SK-N-SH treated with all-trans-retinoic acid at 6 μM for 48 hours (cell line): Measurements from ENCODE around the gene OR2A5.

Experiments used
- ATAC-seq: fragments of 200-7000 bp; cut with Tn5 transposase; 3 replicates; pipeline ENCODE4 v1.9.1; 2020; ENCODE audit warnings: mild to moderate bottlenecking, moderate library complexity
- ARNTL ChIP-seq: fragments of 450-650 bp; formaldehyde crosslinking; IDR thresholded peaks from 2 replicates; pipeline ENCODE4 v1.5.0; 2020; ENCODE audit warnings: low read depth, mild to moderate bottlenecking, moderate library complexity, borderline replicate concordance
- BACH2 ChIP-seq: fragments of 250-450 bp; sonication (Bioruptor Pico); IDR thresholded peaks from 2 replicates; pipeline ENCODE4 v1.9.0; 2021; ENCODE audit warnings: mild to moderate bottlenecking, borderline replicate concordance
- CSDC2 ChIP-seq: fragments of 250-450 bp; sonication (Bioruptor Pico); IDR thresholded peaks from 2 replicates; pipeline ENCODE4 v1.5.0; 2020; ENCODE audit warnings: mild to moderate bottlenecking, moderate library complexity
- ESRRG ChIP-seq: fragments of 250-450 bp; sonication (Bioruptor Pico); IDR thresholded peaks from 2 replicates; pipeline ENCODE4 v1.6.1; 2021; ENCODE audit warnings: mild to moderate bottlenecking
- GLIS3 ChIP-seq: fragments of 250-450 bp; sonication (Bioruptor Pico); IDR thresholded peaks from 2 replicates; pipeline ENCODE4 v1.5.0; 2020; ENCODE audit warnings: mild to moderate bottlenecking, moderate library complexity
- ISL1 ChIP-seq: fragments of 250-450 bp; sonication (Bioruptor Pico); IDR thresholded peaks from 2 replicates; pipeline ENCODE4 v2.1.2; 2022; ENCODE audit warnings: mild to moderate bottlenecking, moderate library complexity
- PPARA ChIP-seq: fragments of 250-450 bp; sonication (Bioruptor Pico); IDR thresholded peaks from 2 replicates; pipeline ENCODE4 v1.5.0; 2020; ENCODE audit warnings: mild to moderate bottlenecking, borderline replicate concordance
- RARB ChIP-seq: fragments of 250-450 bp; sonication (Bioruptor Pico); IDR thresholded peaks from 2 replicates; pipeline ENCODE4 v1.8.0; 2021; ENCODE audit warnings: mild to moderate bottlenecking, moderate library complexity
- SNAI2 ChIP-seq: fragments of 250-450 bp; sonication (Bioruptor Pico); IDR thresholded peaks from 2 replicates; pipeline ENCODE4 v1.5.0; 2020; ENCODE audit warnings: mild to moderate bottlenecking, moderate library complexity
- TCF4 ChIP-seq: fragments of 250-450 bp; sonication (Bioruptor Pico); IDR thresholded peaks from 2 replicates; pipeline ENCODE4 v1.8.0; 2021; ENCODE audit warnings: mild to moderate bottlenecking, moderate library complexity, borderline replicate concordance
- TOX ChIP-seq: fragments of 250-450 bp; sonication (Bioruptor Pico); IDR thresholded peaks from 2 replicates; pipeline ENCODE4 v1.8.0; 2021; ENCODE audit warnings: mild to moderate bottlenecking, moderate library complexity, borderline replicate concordance
- TSHZ2 ChIP-seq: fragments of 250-450 bp; sonication (Bioruptor Pico); IDR thresholded peaks from 2 replicates; pipeline ENCODE4 v1.5.0; 2020; ENCODE audit warnings: mild to moderate bottlenecking, moderate library complexity
- ZC3H10 ChIP-seq: fragments of 250-450 bp; sonication (Bioruptor Pico); IDR thresholded peaks from 2 replicates; pipeline ENCODE4 v1.5.1; 2021; ENCODE audit warnings: mild to moderate bottlenecking, moderate library complexity
- ZFP3 ChIP-seq: fragments of 250-450 bp; sonication (Bioruptor Pico); IDR thresholded peaks from 2 replicates; pipeline ENCODE4 v1.5.0; 2020; ENCODE audit warnings: mild to moderate bottlenecking, moderate library complexity
- ZNF70 ChIP-seq: fragments of 450-650 bp; formaldehyde crosslinking; IDR thresholded peaks from 2 replicates; pipeline ENCODE4 v1.5.0; 2020; ENCODE audit warnings: mild to moderate bottlenecking, moderate library complexity
- TF ChIP-seq, protein P1 (sequence below): fragments of 250-450 bp; sonication (Bioruptor Pico); IDR thresholded peaks from 2 replicates; pipeline ENCODE4 v1.5.1; 2021; ENCODE audit warnings: mild to moderate bottlenecking, moderate library complexity
- TF ChIP-seq, protein P2 (sequence below): fragments of 250-450 bp; sonication (Bioruptor Pico); IDR thresholded peaks from 2 replicates; pipeline ENCODE4 v1.5.1; 2020; ENCODE audit warnings: low read depth, mild to moderate bottlenecking, moderate library complexity
- TF ChIP-seq, protein P3 (sequence below): fragments of 250-450 bp; sonication (Bioruptor Pico); IDR thresholded peaks from 2 replicates; pipeline ENCODE4 v1.8.0; 2020; ENCODE audit warnings: mild to moderate bottlenecking, moderate library complexity, borderline replicate concordance

Gene OR2A5

DNA sequence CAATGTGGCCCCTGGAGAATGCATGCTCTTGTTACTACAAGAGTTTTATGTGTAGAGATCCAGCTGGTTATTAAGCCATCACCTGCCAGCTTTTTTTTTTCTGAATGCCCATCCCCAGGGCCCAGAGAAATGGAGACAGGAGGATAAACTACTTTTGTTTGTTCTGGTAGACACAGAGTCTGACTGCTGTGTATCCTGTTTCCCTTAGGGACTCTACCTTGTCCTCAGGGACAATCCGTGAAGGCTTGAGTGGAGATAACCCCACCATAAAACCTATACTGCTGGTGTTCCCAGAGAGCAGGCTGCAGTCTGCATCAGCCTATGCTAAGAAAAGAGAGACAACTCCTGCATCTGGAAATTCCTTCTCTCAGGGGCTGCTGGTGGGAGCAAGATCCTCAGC lies at the start of gene OR2A5:
Gene OR2A5, plus strand, starts transcription at position 301 of the 400 bp plus-strand sequence. CDS start 1,454 bp downstream, outside the sequence.
- no peak for ATAC-seq
- TF ChIP-seq, protein P1, sequence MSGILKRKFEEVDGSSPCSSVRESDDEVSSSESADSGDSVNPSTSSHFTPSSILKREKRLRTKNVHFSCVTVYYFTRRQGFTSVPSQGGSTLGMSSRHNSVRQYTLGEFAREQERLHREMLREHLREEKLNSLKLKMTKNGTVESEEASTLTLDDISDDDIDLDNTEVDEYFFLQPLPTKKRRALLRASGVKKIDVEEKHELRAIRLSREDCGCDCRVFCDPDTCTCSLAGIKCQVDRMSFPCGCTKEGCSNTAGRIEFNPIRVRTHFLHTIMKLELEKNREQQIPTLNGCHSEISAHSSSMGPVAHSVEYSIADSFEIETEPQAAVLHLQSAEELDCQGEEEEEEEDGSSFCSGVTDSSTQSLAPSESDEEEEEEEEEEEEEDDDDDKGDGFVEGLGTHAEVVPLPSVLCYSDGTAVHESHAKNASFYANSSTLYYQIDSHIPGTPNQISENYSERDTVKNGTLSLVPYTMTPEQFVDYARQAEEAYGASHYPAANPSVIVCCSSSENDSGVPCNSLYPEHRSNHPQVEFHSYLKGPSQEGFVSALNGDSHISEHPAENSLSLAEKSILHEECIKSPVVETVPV (CRISPR knock-in tag): no peak
- TF ChIP-seq CSDC2 (CRISPR knock-in tag) (no peak), RARB (CRISPR knock-in tag) (no peak), SNAI2 (CRISPR knock-in tag) (no peak), ZFP3 (no peak), TSHZ2 (CRISPR knock-in tag) (no peak), TOX (CRISPR knock-in tag) (no peak), GLIS3 (no peak), ZNF70 (CRISPR knock-in tag) (no peak), PPARA (CRISPR knock-in tag) (no peak), BACH2 (CRISPR knock-in tag) (no peak), ZC3H10 (no peak), ARNTL (CRISPR knock-in tag) (no peak), ISL1 (CRISPR knock-in tag) (no peak), TCF4 (no peak)
- TF ChIP-seq, protein P2, sequence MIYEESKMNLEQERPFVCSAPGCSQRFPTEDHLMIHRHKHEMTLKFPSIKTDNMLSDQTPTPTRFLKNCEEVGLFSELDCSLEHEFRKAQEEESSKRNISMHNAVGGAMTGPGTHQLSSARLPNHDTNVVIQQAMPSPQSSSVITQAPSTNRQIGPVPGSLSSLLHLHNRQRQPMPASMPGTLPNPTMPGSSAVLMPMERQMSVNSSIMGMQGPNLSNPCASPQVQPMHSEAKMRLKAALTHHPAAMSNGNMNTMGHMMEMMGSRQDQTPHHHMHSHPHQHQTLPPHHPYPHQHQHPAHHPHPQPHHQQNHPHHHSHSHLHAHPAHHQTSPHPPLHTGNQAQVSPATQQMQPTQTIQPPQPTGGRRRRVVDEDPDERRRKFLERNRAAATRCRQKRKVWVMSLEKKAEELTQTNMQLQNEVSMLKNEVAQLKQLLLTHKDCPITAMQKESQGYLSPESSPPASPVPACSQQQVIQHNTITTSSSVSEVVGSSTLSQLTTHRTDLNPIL (CRISPR knock-in tag): no peak
- TF ChIP-seq, protein P3, sequence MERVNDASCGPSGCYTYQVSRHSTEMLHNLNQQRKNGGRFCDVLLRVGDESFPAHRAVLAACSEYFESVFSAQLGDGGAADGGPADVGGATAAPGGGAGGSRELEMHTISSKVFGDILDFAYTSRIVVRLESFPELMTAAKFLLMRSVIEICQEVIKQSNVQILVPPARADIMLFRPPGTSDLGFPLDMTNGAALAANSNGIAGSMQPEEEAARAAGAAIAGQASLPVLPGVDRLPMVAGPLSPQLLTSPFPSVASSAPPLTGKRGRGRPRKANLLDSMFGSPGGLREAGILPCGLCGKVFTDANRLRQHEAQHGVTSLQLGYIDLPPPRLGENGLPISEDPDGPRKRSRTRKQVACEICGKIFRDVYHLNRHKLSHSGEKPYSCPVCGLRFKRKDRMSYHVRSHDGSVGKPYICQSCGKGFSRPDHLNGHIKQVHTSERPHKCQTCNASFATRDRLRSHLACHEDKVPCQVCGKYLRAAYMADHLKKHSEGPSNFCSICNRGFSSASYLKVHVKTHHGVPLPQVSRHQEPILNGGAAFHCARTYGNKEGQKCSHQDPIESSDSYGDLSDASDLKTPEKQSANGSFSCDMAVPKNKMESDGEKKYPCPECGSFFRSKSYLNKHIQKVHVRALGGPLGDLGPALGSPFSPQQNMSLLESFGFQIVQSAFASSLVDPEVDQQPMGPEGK (CRISPR knock-in tag): no peak

DNA sequence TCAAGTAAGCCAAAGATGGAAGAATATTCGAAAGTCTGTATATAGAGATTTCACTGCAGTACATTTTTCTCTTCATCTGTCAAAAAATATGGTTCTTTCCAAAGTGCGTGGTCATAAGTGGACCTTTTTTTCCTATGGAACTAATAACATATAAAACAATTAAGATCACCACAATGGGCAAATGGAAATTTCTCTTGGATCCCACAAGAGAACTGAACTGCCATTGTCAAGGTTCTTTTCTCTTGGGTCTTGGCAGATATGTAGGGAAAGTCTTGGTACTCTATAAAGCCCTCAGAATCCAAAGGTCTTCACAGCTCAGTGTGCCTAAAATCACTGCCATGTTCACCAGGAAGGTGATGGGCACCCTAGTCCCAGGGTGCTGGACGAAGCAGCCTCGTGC lies 48.7 kb upstream of the OR2A5 start, which contains the start of gene OR6B1:
Gene OR6B1, plus strand, starts transcription at position 301 of the 400 bp plus-strand sequence. CDS start 3,677 bp downstream, outside the sequence.
- ATAC-seq: no peak
- TF ChIP-seq CSDC2 (CRISPR knock-in tag): no peak
- TF ChIP-seq, protein P3 (CRISPR knock-in tag): no peak

GRCh38 chr7:144001543-144001942 lies 47.2 kb upstream of the OR2A5 start:
- TF ChIP-seq ZC3H10 (no peak), ESRRG (CRISPR knock-in tag) (no peak)
- TF ChIP-seq, protein P1 (CRISPR knock-in tag): no peak
- peak; percentile 67 for ATAC-seq
